Measurements from ENCODE around the gene SSC5D.

DNA sequence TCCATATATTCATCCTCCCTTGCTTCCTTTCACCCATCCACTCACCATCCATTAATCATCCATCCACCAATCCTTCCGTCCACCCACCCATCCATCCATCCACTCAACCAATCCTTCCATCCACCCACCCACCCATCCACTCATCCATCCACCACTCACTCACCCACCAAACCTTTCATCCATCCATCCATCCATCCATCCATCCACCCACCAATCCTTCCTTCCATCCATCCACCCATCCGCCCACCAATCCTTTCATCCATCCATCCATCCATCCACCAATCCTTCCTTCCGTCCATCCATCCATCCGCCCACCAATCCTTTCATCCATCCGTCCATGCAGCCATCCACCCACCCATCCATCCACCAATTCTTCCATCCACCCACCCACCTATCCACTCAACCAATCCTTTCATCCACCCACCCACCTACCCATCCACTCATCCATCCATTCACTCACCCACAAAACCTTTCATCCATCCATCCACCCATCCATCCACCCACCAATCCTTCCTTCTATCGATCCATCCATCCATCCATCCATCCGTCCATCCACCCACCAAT, 54.1 kb downstream of the SSC5D start:
- no peak for TF ChIP-seq POLR2AphosphoS5 (IDR thresholded peaks at IDR 0.05; ENCODE audit: low read depth, low read length)
- TF ChIP-seq POLR2A (IDR thresholded peaks at IDR 0.05; ENCODE audit: low read depth, low read length), result no peak
- TF ChIP-seq TAF1 (IDR thresholded peaks at IDR 0.05; ENCODE audit: borderline replicate concordance, low read depth, low read length), result no peak
